K562 (cell line): ENCODE data around the gene KCTD15.

ENCODE experiments used
- CBX5 ChIP-seq: IDR thresholded peaks from 2 replicates; pipeline ENCODE4 v1.6.1; 2014; ENCODE audit warnings: low read depth, borderline replicate concordance
- CTCF ChIP-seq, 3 experiments: IDR thresholded peaks in 2 of 3; conservative IDR thresholded peaks in 1 of 3; 2 replicates each; pipeline ENCODE4 v1.5.1; 2011 to 2012; ENCODE audit warnings: low read length in 3 of 3, mild to moderate bottlenecking in 3 of 3, control low read depth in 2 of 3, improper control_type of control experiment in 1 of 3, inconsistent platforms in 1 of 3, low read depth in 1 of 3, mixed read lengths in 1 of 3, moderate library complexity in 1 of 3; ENCODE audit not compliant: insufficient read depth in 2 of 3
- EP300 ChIP-seq: IDR thresholded peaks from 2 replicates; pipeline ENCODE4 v1.6.1; 2012; ENCODE audit warnings: low read length, improper control_type of control experiment
- POLR2AphosphoS5 ChIP-seq: IDR thresholded peaks from 2 replicates; pipeline ENCODE4 v1.6.1; 2011; ENCODE audit warnings: mild to moderate bottlenecking, low read depth, low read length, moderate library complexity; ENCODE audit not compliant: control insufficient read depth, insufficient read depth
- POLR2B ChIP-seq: fragments of 450-650 bp; IDR thresholded peaks from 2 replicates; pipeline ENCODE4 v1.6.1; 2018; ENCODE audit warnings: low read depth; ENCODE audit not compliant: partially characterized antibody
- ZNF655 ChIP-seq: fragments of 250-450 bp; sonication (Bioruptor Pico); IDR thresholded peaks from 2 replicates; pipeline ENCODE4 v1.5.0; 2021

- no peak for TF ChIP-seq ZNF655 (CRISPR knock-in tag)
- TF ChIP-seq EP300: no peak
- TF ChIP-seq CTCF (IDR thresholded peaks at IDR 0.05 in 2 of 3, conservative IDR thresholded peaks at IDR 0.05 in 1 of 3; ENCODE audit: insufficient read depth in 2 of 3, low read depth in 1 of 3, low read length in 3 of 3): no peak
- no peak for TF ChIP-seq CBX5
- no peak for TF ChIP-seq POLR2AphosphoS5
- no peak for TF ChIP-seq POLR2B
Observed at GRCh38 chr19:33789344-33789743, 7.3 kb upstream of the KCTD15 start.
